GM12878 (cell line): Measurements from ENCODE around the gene HIBCH. TPM values are rescaled to one million over a fixed set of nuclear protein-coding genes. Genes with fewer than 3 reads are reported as not detected.

ENCODE experiments used
- ATAC-seq: fragments of 200-7000 bp; cut with Tn5 transposase; 3 replicates; pipeline ENCODE4 v1.9.1; 2020; ENCODE audit warnings: mild to moderate bottlenecking, moderate library complexity
- BruUV-seq: library from RNA; stranded (reverse); fragments of 400-500 nt; replicated peaks from 2 replicates; lab custom pipeline; 2021; lab: Mats Ljungman, UMichigan
- CTCF ChIA-PET: fragments of 300-600 bp; sonication (Branson Sonifier 250); formaldehyde crosslinking; extraction: SDS; loops from one replicate; lab custom pipeline; 2021; ENCODE audit warnings: inconsistent platforms; lab: Yijun Ruan, JAX
- POLR2A ChIA-PET: fragments of 350-600 bp; formaldehyde crosslinking; extraction: SDS; loops from one replicate; lab custom pipeline; 2021; ENCODE audit warnings: inconsistent platforms; lab: Charles Lee
- RAD21 ChIA-PET: fragments of 300-600 bp; sonication (Branson Sonifier 250); formaldehyde crosslinking; loops from one replicate; lab custom pipeline; 2023; ENCODE audit warnings: antibody characterized with exemption; ENCODE audit not compliant: unreplicated experiment; lab: Charles Lee
- SMC1A ChIA-PET: fragments of 300-600 bp; sonication (Branson Sonifier 250); formaldehyde crosslinking; loops from one replicate; lab custom pipeline; 2023; ENCODE audit not compliant: unreplicated experiment, uncharacterized antibody; lab: Charles Lee
- DNase-seq: peaks from one replicate; pipeline ENCODE4 v3.0.0-alpha.2; 2011; ENCODE audit warnings: low read depth, low spot score
- FAIRE-seq: peaks from 3 replicates; lab custom pipeline; 2011; peaks lifted over from hg19 to GRCh38; lab: Jason Lieb, UNC
- H2AFZ ChIP-seq: 2 replicates; pipeline ENCODE4 v1.6.0; 2011; ENCODE audit warnings: low read depth, low read length, control low read depth; ENCODE audit not compliant: control insufficient read depth
- H3K27ac ChIP-seq: 2 replicates; pipeline ENCODE4 v1.5.1; 2011; ENCODE audit warnings: control low read depth; ENCODE audit not compliant: control insufficient read depth, insufficient read depth
- H3K27me3 ChIP-seq, 2 experiments: replicated peaks in 1 of 2; 2 replicates each; pipeline versions ENCODE4 v1.6.0 to v1.6.1; 2011; ENCODE audit warnings: low read length in 1 of 2; ENCODE audit not compliant: control insufficient read depth in 2 of 2, insufficient read depth in 2 of 2
- H3K36me3 ChIP-seq, 2 experiments: 2 replicates each; pipeline ENCODE4 v1.5.1; 2011; ENCODE audit warnings: low read length in 1 of 2; ENCODE audit not compliant: control insufficient read depth in 2 of 2, insufficient read depth in 2 of 2
- H3K4me1 ChIP-seq: 2 replicates; pipeline ENCODE4 v1.6.1; 2011; ENCODE audit warnings: mild to moderate bottlenecking, low read length, moderate library complexity, mixed read lengths; ENCODE audit not compliant: control insufficient read depth, insufficient read depth
- H3K4me2 ChIP-seq: 2 replicates; pipeline ENCODE4 v1.6.0; 2011; ENCODE audit warnings: control low read depth; ENCODE audit not compliant: control insufficient read depth, insufficient read depth
- H3K4me3 ChIP-seq: fragments of 200-600 bp; sonication (generic); 2 replicates; pipeline ENCODE4 v1.5.1; 2016
- H3K79me2 ChIP-seq: 2 replicates; pipeline ENCODE4 v1.6.0; 2011; ENCODE audit warnings: low read length; ENCODE audit not compliant: control insufficient read depth, insufficient read depth
- H3K9ac ChIP-seq: 2 replicates; pipeline ENCODE4 v1.8.0; 2011; ENCODE audit warnings: low read length, control low read depth, mixed read lengths; ENCODE audit not compliant: control insufficient read depth, insufficient read depth
- H3K9me3 ChIP-seq: replicated peaks from 3 replicates; pipeline ENCODE4 v1.5.1; 2011; ENCODE audit warnings: mild to moderate bottlenecking, low read length; ENCODE audit not compliant: control insufficient read depth, insufficient read depth
- H4K20me1 ChIP-seq: 2 replicates; pipeline ENCODE4 v1.6.0; 2011; ENCODE audit not compliant: control insufficient read depth, insufficient read depth
- ASH2L ChIP-seq: fragments of 300-600, 200-600 bp; sonication (generic); IDR thresholded peaks from 2 replicates; pipeline ENCODE4 v1.6.1; 2017; ENCODE audit warnings: low read depth, mild to moderate bottlenecking, borderline replicate concordance
- BHLHE40 ChIP-seq, 2 experiments: fragments of 450-650 bp in 1 of 2; IDR thresholded peaks; 2 replicates each; pipeline ENCODE4 v1.6.1; 2011 to 2017; ENCODE audit warnings: low read depth in 2 of 2, borderline replicate concordance in 1 of 2, improper control_type of control experiment in 1 of 2, low read length in 1 of 2, mild to moderate bottlenecking in 1 of 2
- CEBPB ChIP-seq, 2 experiments: fragments of 150-350 bp in 1 of 2; IDR thresholded peaks; 2 replicates each; pipeline ENCODE4 v1.6.1; 2012 to 2014; ENCODE audit warnings: low read depth in 2 of 2, low read length in 2 of 2, borderline replicate concordance in 1 of 2, inconsistent platforms in 1 of 2
- CUX1 ChIP-seq: IDR thresholded peaks from 2 replicates; pipeline ENCODE4 v1.6.1; 2012; ENCODE audit warnings: improper control_type of control experiment, low read depth, low read length; ENCODE audit not compliant: insufficient replicate concordance
- FOS ChIP-seq: IDR thresholded peaks from 3 replicates; pipeline ENCODE4 v1.6.1; 2011; ENCODE audit warnings: borderline replicate concordance; ENCODE audit not compliant: insufficient read length; ENCODE audit errors: extremely low read depth
- GATAD2B ChIP-seq: fragments of 450-650 bp; conservative IDR thresholded peaks from 2 replicates; pipeline ENCODE4 v1.6.1; 2017; ENCODE audit warnings: low read depth, mild to moderate bottlenecking, moderate library complexity
- MEF2A ChIP-seq: IDR thresholded peaks from 2 replicates; pipeline ENCODE4 v1.6.1; 2011; ENCODE audit warnings: low read depth, mild to moderate bottlenecking, low read length, moderate library complexity; ENCODE audit not compliant: insufficient read depth
- WGBS: methylation state at CpG from one replicate; pipeline ENCODE4 v1.1.6; 2016; ENCODE audit warnings: low lambda C conversion rate; ENCODE audit not compliant: insufficient replicate concordance, insufficient coverage; ENCODE audit errors: missing lambda C conversion rate; 5-methylcytosine and 5-hydroxymethylcytosine counted together
- in situ Hi-C: fragments of 300-500 bp; cut with MboI; formaldehyde crosslinking; loops from 9 replicates; pipeline ENCODE4 v1.14.3; 2018; ENCODE audit warnings: mixed read lengths
- intact Hi-C: fragments of 100-400 bp; cut with micrococcal nuclease; formaldehyde crosslinking; loops from one replicate; pipeline ENCODE4 v1.14.2; 2022; ENCODE audit not compliant: unreplicated experiment
- polyA plus RNA-seq, 11 experiments: library from polyadenylated mRNA; depleted of rRNA in 4 of 11; unstranded in 6 of 11; stranded (reverse) in 5 of 11; fragments of >200 nt; fragmentation: Nextera tagmentation in 4 of 11; fragmentation: Illumina TruSeq in 1 of 11; extraction: Ambion mirVana in 4 of 11; extraction: Trizol in 1 of 11; gene quantifications; 1 replicate in 1 of 11; 2 replicates in 10 of 11; pipeline versions ENCODE4 v1.2.1 to v1.2.3, GENCODE V29; 2011 to 2016; ENCODE audit warnings: inconsistent platforms in 2 of 11, missing spikeins in 2 of 11, low read depth in 1 of 11
- total RNA-seq, 4 experiments: library from RNA; depleted of rRNA in 3 of 4; stranded (reverse); fragments of >200 nt in 3 of 4; fragmentation: Illumina TruSeq in 1 of 4; extraction: Trizol in 1 of 4; gene quantifications; 2 replicates each; pipeline versions ENCODE4 v1.2.1 to v1.2.3, GENCODE V29; 2013 to 2021
- TF ChIP-seq, protein P1 (sequence below): fragments of 450-650 bp; IDR thresholded peaks from 2 replicates; pipeline ENCODE4 v1.6.1; 2017; ENCODE audit warnings: borderline replicate concordance

Gene HIBCH
- total and polyA plus RNA-seq, 10 of the 15 experiments (the other 5 are each of a cell fraction or from before 2014, with no cell fraction given): 22.3 to 81.0 (median 37.4) TPM

DNA sequence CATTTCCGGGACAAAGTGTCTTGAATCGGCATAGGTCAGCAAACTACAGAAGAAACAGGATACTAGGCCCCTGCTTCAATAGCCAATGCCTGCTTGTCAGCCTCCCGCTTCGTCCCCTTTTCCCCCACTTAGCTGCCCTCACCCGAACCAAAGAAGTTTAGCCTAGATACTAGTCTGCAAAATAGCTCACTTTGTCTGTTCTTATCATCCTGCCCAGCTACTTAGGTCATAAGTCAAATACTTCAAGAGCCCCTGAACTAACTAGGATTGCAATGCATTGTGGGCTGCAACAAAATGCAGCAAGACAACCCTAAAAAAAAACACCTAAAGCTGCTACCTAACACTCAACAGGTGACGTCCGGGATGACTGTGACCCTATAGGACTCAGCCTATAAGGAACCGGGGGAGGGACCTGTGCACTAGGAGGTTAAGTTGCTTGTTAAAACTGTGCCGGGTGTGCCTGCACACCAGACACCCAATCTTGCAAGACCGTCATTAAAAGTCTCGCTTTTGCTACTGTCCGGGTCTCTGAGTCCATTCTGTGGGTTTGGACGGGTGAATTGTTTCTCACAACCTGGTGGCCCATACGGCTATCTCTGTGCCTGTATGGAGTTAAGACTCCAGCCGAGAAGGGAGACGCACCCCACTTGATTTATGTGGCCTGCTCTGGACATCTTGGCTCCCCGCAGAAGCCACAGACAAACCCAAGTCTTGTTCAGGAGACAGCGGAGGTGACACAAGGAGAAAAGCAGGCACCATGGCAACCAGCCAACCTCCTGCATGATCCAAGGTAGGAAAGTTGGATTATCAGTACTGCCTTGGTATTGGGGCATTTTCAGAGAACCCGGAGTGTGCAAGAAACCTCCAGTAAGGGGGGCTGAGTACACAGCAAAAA is 105.9 kb downstream of the HIBCH start:
- Histone ChIP-seq H3K27me3 (no peaks in the 10 kb centered on the region), H4K20me1 (no peaks in the 10 kb centered on the region), H3K9ac (no peak overlapping the region), H3K4me2 (no peak overlapping the region), H3K9me3 (no peaks in the 10 kb centered on the region), H3K4me3 (no peak overlapping the region), H3K4me1 (no peaks in the 10 kb centered on the region), H3K27ac (no peak overlapping the region), H3K79me2 (no peaks in the 10 kb centered on the region), H3K36me3 (peaks cover 1 to 8% of the 10 kb centered on the region in 2 experiments; a peak in 2 of 4 replicates), H2AFZ (no peak overlapping the region)
- TF ChIP-seq ASH2L (no peak), FOS (no peak), BHLHE40 (IDR thresholded peaks at IDR 0.05; ENCODE audit: borderline replicate concordance in 1 of 2, low read depth in 2 of 2, low read length in 1 of 2) (no peak), MEF2A (no peak), CUX1 (no peak), CEBPB (IDR thresholded peaks at IDR 0.05; ENCODE audit: borderline replicate concordance in 1 of 2, low read depth in 2 of 2, low read length in 2 of 2) (no peak), GATAD2B (no peak)
- TF ChIP-seq, protein P1, sequence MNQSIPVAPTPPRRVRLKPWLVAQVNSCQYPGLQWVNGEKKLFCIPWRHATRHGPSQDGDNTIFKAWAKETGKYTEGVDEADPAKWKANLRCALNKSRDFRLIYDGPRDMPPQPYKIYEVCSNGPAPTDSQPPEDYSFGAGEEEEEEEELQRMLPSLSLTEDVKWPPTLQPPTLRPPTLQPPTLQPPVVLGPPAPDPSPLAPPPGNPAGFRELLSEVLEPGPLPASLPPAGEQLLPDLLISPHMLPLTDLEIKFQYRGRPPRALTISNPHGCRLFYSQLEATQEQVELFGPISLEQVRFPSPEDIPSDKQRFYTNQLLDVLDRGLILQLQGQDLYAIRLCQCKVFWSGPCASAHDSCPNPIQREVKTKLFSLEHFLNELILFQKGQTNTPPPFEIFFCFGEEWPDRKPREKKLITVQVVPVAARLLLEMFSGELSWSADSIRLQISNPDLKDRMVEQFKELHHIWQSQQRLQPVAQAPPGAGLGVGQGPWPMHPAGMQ: no peak
- intact Hi-C loops: no loop called here
- in situ Hi-C loops: no loop called here
- RAD21 ChIA-PET: no interaction called here
- CTCF ChIA-PET: interaction anchor here (1.3 kb wide), 1 partner anchor 20 kb away, joined by 3 read pairs; no protein-coding TSS in a partner anchor
- DNase-seq (no peak), ATAC-seq (no peak), FAIRE-seq (no peak)
- no TSS peak for BruUV-seq
- 98% methylated on average over 19 of the region's 19 CpGs for WGBS
- POLR2A ChIA-PET: no interaction called here
- SMC1A ChIA-PET: interaction anchor here (0.7 kb wide), 1 partner anchor 15 kb away, joined by 3 read pairs; no protein-coding TSS in a partner anchor
